Stomach (tissue), 9 donors: ENCODE results near the gene TMEM41B. TPM values are rescaled to one million over a fixed set of nuclear protein-coding genes. Genes with fewer than 3 reads are reported as not detected.

Experiments
- DNase-seq, 2 donors: peaks; one replicate each; pipeline versions ENCODE4 v3.0.0 to v3.0.0-alpha.2; 2013 to 2019
- H3K27ac ChIP-seq, 5 donors: fragments of 200-600 bp in 4 of 5; sonication (generic) in 4 of 5; one replicate each; pipeline ENCODE4 v1.5.1; 2013 to 2019; ENCODE audit warnings: mild to moderate bottlenecking in 1 of 5, moderate library complexity in 1 of 5
- H3K27me3 ChIP-seq, 3 donors: fragments of 200-600 bp; sonication (generic); one replicate each; pipeline ENCODE4 v1.5.1; 2017 to 2019; ENCODE audit warnings: mixed run types in 1 of 3
- H3K36me3 ChIP-seq, 4 donors: fragments of 200-600 bp; sonication (generic); 1 replicate in 3 of 4; 2 replicates in 1 of 4; pipeline ENCODE4 v1.5.1; 2016 to 2019
- H3K4me1 ChIP-seq, 4 donors: fragments of 200-600 bp; sonication (generic); one replicate each; pipeline ENCODE4 v1.5.1; 2016 to 2019
- H3K4me3 ChIP-seq, 4 donors: fragments of 200-600 bp; sonication (generic) in 3 of 4; one replicate each; pipeline ENCODE4 v1.5.1; 2016 to 2019; ENCODE audit warnings: mild to moderate bottlenecking in 1 of 4
- H3K9me3 ChIP-seq, 4 donors: fragments of 200-600 bp; sonication (generic); one replicate each; pipeline ENCODE4 v1.5.1; 2016 to 2019
- EP300 ChIP-seq: sonication (generic); formaldehyde crosslinking; IDR thresholded peaks from one replicate; pipeline ENCODE4 v1.6.1; 2017; ENCODE audit warnings: antibody characterized with exemption
- POLR2A ChIP-seq, 4 donors: fragments of 450-650 bp; IDR thresholded peaks; one replicate each; pipeline ENCODE4 v1.6.1; 2016; ENCODE audit warnings: antibody characterized with exemption in 4 of 4, control low read depth in 2 of 4, mild to moderate bottlenecking in 1 of 4, moderate library complexity in 1 of 4
- POLR2AphosphoS5 ChIP-seq, 3 donors: sonication (generic); formaldehyde crosslinking; IDR thresholded peaks; one replicate each; pipeline ENCODE4 v1.6.1; 2016; ENCODE audit warnings: antibody characterized with exemption in 3 of 3
- WGBS, 5 donors: extraction: QIAGEN DNeasy Blood & Tissue Kit in 3 of 5; methylation state at CpG; one replicate each; pipeline versions ENCODE4 v1.1.5 to v1.1.7; 2013 to 2018; 5-methylcytosine and 5-hydroxymethylcytosine counted together
- intact Hi-C: fragments of 100-400 bp; cut with DNase I; formaldehyde crosslinking; loops from one replicate; pipeline ENCODE4 v1.15.1; 2023; ENCODE audit warnings: low total_unique reads
- polyA plus RNA-seq, 3 donors: library from polyadenylated mRNA; stranded (reverse); fragments of 200-250 nt; gene quantifications; one replicate each; pipeline ENCODE4 v1.2.3, GENCODE V29; 2013
- total RNA-seq, 5 donors: library from RNA; depleted of rRNA; stranded (reverse); fragments of >200 nt; gene quantifications; one replicate each; pipeline versions ENCODE4 v1.1.0 to v1.2.3, GENCODE V29; 2014 to 2016
- TF ChIP-seq, protein P1 (sequence below), 7 experiments: fragments of 450-650 bp in 4 of 7; fragments of 200-600 bp in 3 of 7; sonication (generic) in 3 of 7; IDR thresholded peaks; one replicate each; pipeline ENCODE4 v1.5.1; 2016 to 2019; ENCODE audit warnings: antibody characterized with exemption in 7 of 7, control low read depth in 2 of 7, mild to moderate bottlenecking in 1 of 7
- donor health status: healthy with polysubstance abuse.
- donor health status: Bipolar disorder and iron deficiency.
- donor health status: healthy.

Gene TMEM41B
- total and polyA plus RNA-seq, 8 donors = 4.1 to 80.4 (median 11.9) TPM

DNA sequence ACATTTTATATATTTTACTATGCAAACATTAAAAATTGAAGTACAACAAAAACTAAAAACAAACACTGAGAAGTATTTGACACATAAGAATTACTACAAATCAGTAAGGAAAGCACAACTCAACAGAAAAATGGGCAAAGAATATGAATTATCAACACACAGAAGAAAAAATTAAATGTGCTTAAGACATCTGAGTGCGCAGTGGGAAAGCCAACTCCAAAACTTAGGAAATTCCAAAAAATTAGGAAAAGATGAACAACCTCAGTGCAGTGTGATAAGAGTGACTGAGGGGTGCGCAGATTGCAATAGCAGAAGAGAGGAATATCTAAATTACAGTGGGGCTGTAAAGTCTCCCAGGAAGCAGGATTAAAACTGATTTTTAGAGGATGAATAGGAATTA lies 1.9 kb upstream of the TMEM41B start:
- Histone ChIP-seq H3K9me3 (no peaks in the 10 kb centered on the region), H3K36me3 (no peaks in the 10 kb centered on the region), H3K27me3 (peaks cover 0 to 11% (median 0%) of the 10 kb centered on the region in 3 donors), H3K27ac (no peak overlapping the region), H3K4me3 (no peak overlapping the region), H3K4me1 (peaks cover 6 to 45% (median 26%) of the 10 kb centered on the region in 4 donors)
- DNase-seq = no peak
- WGBS, 5 donors = 93 to 99% (median 98%) methylated on average over 2 of the region's 2 CpGs
- TF ChIP-seq EP300 (no peak), POLR2A (IDR thresholded peaks at IDR 0.05) (no peak), POLR2AphosphoS5 (IDR thresholded peaks at IDR 0.05) (no peak)
- TF ChIP-seq, protein P1, sequence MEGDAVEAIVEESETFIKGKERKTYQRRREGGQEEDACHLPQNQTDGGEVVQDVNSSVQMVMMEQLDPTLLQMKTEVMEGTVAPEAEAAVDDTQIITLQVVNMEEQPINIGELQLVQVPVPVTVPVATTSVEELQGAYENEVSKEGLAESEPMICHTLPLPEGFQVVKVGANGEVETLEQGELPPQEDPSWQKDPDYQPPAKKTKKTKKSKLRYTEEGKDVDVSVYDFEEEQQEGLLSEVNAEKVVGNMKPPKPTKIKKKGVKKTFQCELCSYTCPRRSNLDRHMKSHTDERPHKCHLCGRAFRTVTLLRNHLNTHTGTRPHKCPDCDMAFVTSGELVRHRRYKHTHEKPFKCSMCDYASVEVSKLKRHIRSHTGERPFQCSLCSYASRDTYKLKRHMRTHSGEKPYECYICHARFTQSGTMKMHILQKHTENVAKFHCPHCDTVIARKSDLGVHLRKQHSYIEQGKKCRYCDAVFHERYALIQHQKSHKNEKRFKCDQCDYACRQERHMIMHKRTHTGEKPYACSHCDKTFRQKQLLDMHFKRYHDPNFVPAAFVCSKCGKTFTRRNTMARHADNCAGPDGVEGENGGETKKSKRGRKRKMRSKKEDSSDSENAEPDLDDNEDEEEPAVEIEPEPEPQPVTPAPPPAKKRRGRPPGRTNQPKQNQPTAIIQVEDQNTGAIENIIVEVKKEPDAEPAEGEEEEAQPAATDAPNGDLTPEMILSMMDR (IDR thresholded peaks at IDR 0.05) = no peak
- intact Hi-C loops = no loop called here

DNA sequence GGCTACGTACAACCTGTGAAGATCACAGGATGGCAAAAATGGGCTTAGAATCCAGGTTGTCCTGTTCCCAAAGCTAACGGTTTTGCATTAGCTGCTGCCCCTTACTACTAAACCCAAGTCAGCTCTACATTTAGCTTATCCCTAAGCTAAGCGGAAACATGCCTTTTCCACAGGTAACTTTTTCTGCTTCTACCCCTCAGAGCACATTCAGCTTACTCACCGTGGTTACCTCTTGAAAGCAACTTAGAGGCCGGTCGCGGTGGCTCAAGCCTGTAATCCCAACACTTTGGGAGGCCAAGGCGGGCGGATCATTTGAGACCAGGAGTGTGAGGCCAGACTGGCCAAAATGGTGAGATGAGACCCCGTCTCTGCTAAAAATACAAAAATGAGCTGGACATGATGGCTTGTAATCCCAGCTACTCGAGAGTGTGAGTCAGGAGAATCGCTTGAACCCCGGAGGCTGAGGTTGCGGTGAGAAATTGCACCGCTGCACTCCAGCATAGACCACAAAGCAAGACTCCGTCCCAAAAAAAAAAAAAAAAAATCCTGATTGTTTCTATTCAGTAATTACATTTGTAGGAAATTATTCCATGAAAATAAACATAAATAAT lies 790 bp upstream of the TMEM41B start:
- no peaks in the 10 kb centered on the region for H3K36me3 ChIP-seq
- TF ChIP-seq EP300 = no peak
- TF ChIP-seq, protein P1 (IDR thresholded peaks at IDR 0.05) = no peak
- no peak for TF ChIP-seq POLR2A (IDR thresholded peaks at IDR 0.05)
- no peak for TF ChIP-seq POLR2AphosphoS5 (IDR thresholded peaks at IDR 0.05)
- H3K4me1 ChIP-seq = peaks cover 6 to 48% (median 26%) of the 10 kb centered on the region in 4 donors
- intact Hi-C loops = no loop called here
- 53 to 63% (median 56%) methylated on average over 16 of the region's 16 CpGs for WGBS, 5 donors
- H3K9me3 ChIP-seq = no peaks in the 10 kb centered on the region
- peak overlapping the region; percentile 79 to 99 (median 96) for H3K4me3 ChIP-seq
- H3K27ac ChIP-seq = peak overlapping the region; percentile 86 to 91 (median 89)
- H3K27me3 ChIP-seq = peaks cover 0 to 9% (median 0%) of the 10 kb centered on the region in 3 donors
- DNase-seq = no peak

DNA sequence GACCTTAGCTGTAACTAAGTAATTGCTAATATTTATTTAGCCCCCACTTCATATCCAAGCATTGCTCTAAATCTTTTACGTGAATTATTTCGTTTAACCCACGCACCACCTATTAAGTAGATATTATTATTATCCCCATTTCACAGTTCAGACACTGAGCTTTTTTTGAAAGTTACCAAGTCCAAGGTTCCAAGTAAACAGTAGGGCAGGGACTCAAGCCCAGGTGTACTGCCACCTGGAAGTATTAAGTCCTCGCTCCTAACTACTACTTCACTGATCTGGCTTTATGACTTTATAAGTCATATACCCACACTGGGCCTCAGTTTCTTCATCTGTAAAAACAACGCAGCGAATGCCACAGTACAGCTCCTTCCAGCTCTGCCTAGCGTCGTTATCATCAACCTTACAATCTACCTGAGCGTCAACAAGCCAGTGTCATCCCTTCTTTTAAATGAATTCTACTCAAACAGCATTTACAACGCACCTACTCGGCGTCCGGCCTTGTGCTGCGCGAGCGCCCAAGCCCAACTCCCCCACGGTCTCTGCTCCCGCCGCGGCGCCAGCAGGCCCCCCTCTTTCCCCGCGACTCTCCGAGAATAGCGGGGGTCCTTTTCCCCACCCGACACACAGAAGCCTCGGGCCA lies 624 bp downstream of the TMEM41B start:
- H3K4me3 ChIP-seq = peak overlapping the region; percentile 79 to 99 (median 96)
- 0 to 2% (median 1%) methylated on average over 27 of the region's 27 CpGs for WGBS, 5 donors
- H3K4me1 ChIP-seq = peaks cover 6 to 44% (median 25%) of the 10 kb centered on the region in 4 donors
- intact Hi-C loops = no loop called here
- H3K27me3 ChIP-seq = peaks cover 0 to 7% (median 0%) of the 10 kb centered on the region in 3 donors
- no peaks in the 10 kb centered on the region for H3K9me3 ChIP-seq
- no peak for TF ChIP-seq POLR2A (IDR thresholded peaks at IDR 0.05)
- TF ChIP-seq, protein P1 (IDR thresholded peaks at IDR 0.05) = no peak
- TF ChIP-seq EP300 = no peak
- TF ChIP-seq POLR2AphosphoS5 (IDR thresholded peaks at IDR 0.05) = no peak
- peak overlapping the region; percentile 86 to 91 (median 89) for H3K27ac ChIP-seq
- DNase-seq = peak; percentile 26 to 78
- H3K36me3 ChIP-seq = no peaks in the 10 kb centered on the region

DNA sequence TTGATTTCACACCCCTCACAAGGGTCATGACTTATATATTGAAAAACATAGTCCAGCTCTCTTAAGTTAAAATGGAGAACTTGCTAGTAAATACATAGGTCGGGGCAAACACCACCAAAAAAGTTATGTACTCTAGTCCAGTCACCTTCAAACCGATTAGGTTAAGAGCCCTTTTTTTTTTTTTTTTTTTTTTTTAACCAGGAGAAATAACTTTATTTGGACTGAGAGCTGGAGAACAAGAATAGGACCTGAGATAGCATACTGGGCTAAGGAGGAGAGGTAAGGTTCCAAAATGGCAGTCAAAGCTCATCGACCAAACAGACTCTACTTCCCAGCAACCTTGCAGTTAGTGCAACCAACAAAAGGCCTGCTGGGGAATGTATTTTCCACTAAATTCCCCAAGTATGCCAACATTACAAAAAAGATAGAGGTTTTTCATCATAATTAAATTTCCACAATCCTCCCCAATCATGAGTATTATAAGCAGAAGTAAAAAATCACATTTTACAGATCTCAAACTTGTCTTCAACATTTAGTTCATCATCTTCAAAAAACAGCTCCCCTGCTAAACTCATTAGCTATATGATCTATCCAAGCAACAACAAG lies 3.8 kb downstream of the TMEM41B start:
- WGBS, 5 donors = 82 to 90% (median 84%) methylated on average over 3 of the region's 3 CpGs
- intact Hi-C loops = no loop called here

More for the DNA sequence above, 3.8 kb downstream of the TMEM41B start:
- Histone ChIP-seq H3K9me3 (no peaks in the 10 kb centered on the region), H3K4me3 (no peak overlapping the region), H3K4me1 (peaks cover 6 to 35% (median 25%) of the 10 kb centered on the region in 4 donors), H3K27ac (no peak overlapping the region), H3K36me3 (no peaks in the 10 kb centered on the region), H3K27me3 (no peaks in the 10 kb centered on the region)
- TF ChIP-seq POLR2A (IDR thresholded peaks at IDR 0.05) = no peak
- TF ChIP-seq EP300 = no peak
- DNase-seq = no peak
